ENCODE data around the gene ALG12. TPM values are rescaled to one million over a fixed set of nuclear protein-coding genes. Genes with fewer than 3 reads are reported as not detected.

The ALG12 gene
- total RNA-seq, result 28.6 TPM

GRCh38 chr22:49917974-49918910, at the start of gene ALG12, which contains the start of gene CRELD2:
ALG12 (minus strand) TSS chr22:49918438; CDS start chr22:49913765, 4,673 bp downstream.
CRELD2 (plus strand) TSS chr22:49918634; CDS start chr22:49918770, 136 bp downstream.

GRCh38 chr22:49960159-49961004, 42.1 kb upstream of the ALG12 start, which contains the start of gene PIM3:
PIM3 (plus strand) TSS chr22:49960772; CDS start chr22:49960948, 176 bp downstream.

GRCh38 chr22:49852898-49853894, 65.0 kb downstream of the ALG12 start, which contains the start of gene ZBED4:
ZBED4 (plus strand) TSS chr22:49853844; CDS start chr22:49883663, 29,819 bp downstream.

Small RNAs within 50 kb of the gene (small RNA-seq; reads per million reads assigned to genes)
- not detected for gene MIR6821 (ENCODE audit: low replicate concordance)

Other genes with a start within 250 kb of the ALG12 start
- 43.8 TPM for gene BRD1, start 90.6 kb downstream of the ALG12 start, total RNA-seq
- 12.5 TPM for gene ZBED4, start 64.6 kb downstream of the ALG12 start, total RNA-seq
- gene CRELD2, start 196 bp upstream of the ALG12 start, total RNA-seq, result 25.7 TPM
- gene PIM3, start 42.3 kb upstream of the ALG12 start, total RNA-seq, result 60.5 TPM
- not detected for gene IL17REL, start 94.3 kb upstream of the ALG12 start, total RNA-seq
- not detected for gene TTLL8, start 139.9 kb upstream of the ALG12 start, total RNA-seq
- gene MLC1, start 167.0 kb upstream of the ALG12 start, total RNA-seq, result 3.0 TPM
- gene MOV10L1, start 171.6 kb upstream of the ALG12 start, total RNA-seq, result 0.99 TPM

Data from metanephros (tissue), 2 donors.